ENCODE data around the gene KLF11.

KLF11 gene

DNA sequence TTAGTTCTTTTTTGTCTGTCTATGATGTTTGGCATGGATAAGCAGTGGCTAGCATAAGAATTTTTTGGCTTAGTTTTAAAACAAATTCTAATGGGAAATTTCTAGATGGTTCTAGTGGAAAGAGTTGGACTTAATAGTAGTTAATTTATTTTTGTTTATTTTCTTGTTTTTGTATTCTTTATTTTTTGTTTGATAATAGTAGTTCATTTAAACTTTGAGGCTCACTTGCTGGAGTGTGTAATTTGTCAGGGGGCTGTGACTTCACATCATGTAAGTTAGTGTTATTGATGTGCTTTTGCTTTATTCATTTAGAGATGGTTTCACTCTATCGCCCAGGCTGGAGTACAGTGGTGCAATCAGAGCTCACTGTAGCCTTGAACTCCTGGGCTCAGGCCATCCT lies 43.7 kb upstream of the KLF11 start:
- ChIA-PET CTCF (no interaction called here), POLR2A (ENCODE audit: low non-redundant PET) (no interaction called here)
- TF ChIP-seq, protein P1, sequence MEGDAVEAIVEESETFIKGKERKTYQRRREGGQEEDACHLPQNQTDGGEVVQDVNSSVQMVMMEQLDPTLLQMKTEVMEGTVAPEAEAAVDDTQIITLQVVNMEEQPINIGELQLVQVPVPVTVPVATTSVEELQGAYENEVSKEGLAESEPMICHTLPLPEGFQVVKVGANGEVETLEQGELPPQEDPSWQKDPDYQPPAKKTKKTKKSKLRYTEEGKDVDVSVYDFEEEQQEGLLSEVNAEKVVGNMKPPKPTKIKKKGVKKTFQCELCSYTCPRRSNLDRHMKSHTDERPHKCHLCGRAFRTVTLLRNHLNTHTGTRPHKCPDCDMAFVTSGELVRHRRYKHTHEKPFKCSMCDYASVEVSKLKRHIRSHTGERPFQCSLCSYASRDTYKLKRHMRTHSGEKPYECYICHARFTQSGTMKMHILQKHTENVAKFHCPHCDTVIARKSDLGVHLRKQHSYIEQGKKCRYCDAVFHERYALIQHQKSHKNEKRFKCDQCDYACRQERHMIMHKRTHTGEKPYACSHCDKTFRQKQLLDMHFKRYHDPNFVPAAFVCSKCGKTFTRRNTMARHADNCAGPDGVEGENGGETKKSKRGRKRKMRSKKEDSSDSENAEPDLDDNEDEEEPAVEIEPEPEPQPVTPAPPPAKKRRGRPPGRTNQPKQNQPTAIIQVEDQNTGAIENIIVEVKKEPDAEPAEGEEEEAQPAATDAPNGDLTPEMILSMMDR (conservative IDR thresholded peaks at IDR 0.05; ENCODE audit: low read depth): no peak

DNA sequence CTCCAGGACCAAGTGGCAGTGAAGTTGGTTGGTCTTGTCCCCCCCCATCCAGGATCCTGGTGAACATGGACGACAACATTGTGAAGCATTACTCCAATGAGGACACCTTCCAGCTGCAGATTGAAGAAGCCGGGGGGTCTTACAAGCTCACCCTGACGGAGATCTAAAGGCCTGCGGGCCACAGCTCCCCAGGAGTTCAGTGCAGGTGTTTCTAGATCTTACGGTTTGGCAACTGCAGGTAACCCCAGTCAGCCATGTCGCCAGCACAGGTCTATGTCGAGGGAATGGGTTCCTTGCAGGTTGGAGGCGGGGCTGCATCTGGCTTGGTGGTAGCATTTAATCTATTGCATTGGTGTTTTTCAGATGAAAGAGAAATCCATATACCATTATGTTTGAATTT lies 42.8 kb upstream of the KLF11 start:
- no peak overlapping the region for H3K27ac ChIP-seq
- ChIA-PET POLR2A (ENCODE audit: low non-redundant PET) (no interaction called here), CTCF (no interaction called here)
- no peak for DNase-seq (ENCODE audit: low spot score)
- TF ChIP-seq, protein P1 (conservative IDR thresholded peaks at IDR 0.05; ENCODE audit: low read depth): no peak

More for the DNA sequence above, 43.7 kb upstream of the KLF11 start:
- no peak for DNase-seq (ENCODE audit: low spot score)
- no peak overlapping the region for H3K27ac ChIP-seq

DNA sequence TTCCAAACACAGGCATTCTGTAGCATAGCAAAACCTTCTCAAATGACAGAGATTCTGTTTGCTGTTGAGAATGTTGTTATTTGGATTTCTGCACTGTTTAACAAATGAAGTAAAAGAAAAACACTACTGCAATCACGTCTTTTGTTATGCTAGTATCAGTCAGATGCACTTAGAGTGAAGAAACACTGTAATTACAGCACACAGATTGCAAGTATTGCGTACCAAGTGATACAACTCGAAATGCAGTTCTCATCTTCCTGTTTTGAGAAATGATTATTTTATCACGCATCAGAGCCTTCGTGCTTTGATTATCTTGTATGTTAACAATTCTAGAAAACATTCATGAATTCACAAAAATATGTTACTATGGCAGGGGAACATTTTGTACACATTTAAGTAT lies 41.8 kb upstream of the KLF11 start:
- ChIA-PET POLR2A (ENCODE audit: low non-redundant PET) (no interaction called here), CTCF (no interaction called here)
- TF ChIP-seq, protein P1 (conservative IDR thresholded peaks at IDR 0.05; ENCODE audit: low read depth): no peak
- no peak for DNase-seq (ENCODE audit: low spot score)
- no peak overlapping the region for H3K27ac ChIP-seq

DNA sequence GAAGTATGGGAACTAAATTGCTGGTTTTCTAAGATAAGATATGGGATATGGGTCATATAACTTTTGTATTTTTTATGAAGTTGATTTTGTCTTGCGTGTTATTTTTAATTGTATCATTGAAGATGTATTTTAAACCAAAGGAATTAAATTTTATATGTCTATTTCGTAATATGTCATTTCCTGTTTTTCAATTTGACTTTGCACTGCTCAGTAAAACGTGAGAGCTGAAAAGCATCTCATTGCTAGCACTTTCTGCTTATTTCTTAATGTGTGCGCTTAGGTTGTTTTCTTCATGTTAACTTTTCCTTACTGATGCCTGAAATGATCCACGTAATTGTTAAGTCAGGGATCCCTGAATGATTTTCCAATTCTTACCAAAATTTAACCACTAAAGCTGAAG lies 41.2 kb upstream of the KLF11 start:
- TF ChIP-seq, protein P1 (conservative IDR thresholded peaks at IDR 0.05; ENCODE audit: low read depth): no peak
- POLR2A ChIA-PET (ENCODE audit: low non-redundant PET): no interaction called here
- H3K27ac ChIP-seq: no peak overlapping the region
- CTCF ChIA-PET: no interaction called here
- DNase-seq (ENCODE audit: low spot score): no peak

DNA sequence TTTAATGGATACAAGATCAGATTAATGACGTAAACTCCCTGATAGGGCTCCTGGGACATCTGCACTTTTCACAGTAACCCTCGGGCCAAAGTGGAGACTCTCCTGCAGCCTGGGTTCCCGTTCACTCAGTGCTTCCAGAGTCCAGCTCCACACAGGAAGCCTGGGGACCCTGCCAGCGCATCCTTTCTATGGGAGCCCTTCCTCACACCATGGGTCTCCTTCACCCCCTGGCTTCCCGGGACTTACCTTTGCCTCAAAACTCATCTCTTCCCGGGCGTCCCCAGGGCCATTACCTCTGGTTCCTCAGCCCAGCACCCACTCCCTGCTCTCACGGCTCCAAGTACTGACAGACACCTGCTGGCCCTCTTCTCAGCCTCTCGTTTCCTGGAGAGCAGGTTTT lies 40.7 kb upstream of the KLF11 start:
- TF ChIP-seq, protein P1 (conservative IDR thresholded peaks at IDR 0.05; ENCODE audit: low read depth): no peak
- ChIA-PET POLR2A (ENCODE audit: low non-redundant PET) (no interaction called here), CTCF (no interaction called here)
- no peak for DNase-seq (ENCODE audit: low spot score)
- H3K27ac ChIP-seq: no peak overlapping the region

DNA sequence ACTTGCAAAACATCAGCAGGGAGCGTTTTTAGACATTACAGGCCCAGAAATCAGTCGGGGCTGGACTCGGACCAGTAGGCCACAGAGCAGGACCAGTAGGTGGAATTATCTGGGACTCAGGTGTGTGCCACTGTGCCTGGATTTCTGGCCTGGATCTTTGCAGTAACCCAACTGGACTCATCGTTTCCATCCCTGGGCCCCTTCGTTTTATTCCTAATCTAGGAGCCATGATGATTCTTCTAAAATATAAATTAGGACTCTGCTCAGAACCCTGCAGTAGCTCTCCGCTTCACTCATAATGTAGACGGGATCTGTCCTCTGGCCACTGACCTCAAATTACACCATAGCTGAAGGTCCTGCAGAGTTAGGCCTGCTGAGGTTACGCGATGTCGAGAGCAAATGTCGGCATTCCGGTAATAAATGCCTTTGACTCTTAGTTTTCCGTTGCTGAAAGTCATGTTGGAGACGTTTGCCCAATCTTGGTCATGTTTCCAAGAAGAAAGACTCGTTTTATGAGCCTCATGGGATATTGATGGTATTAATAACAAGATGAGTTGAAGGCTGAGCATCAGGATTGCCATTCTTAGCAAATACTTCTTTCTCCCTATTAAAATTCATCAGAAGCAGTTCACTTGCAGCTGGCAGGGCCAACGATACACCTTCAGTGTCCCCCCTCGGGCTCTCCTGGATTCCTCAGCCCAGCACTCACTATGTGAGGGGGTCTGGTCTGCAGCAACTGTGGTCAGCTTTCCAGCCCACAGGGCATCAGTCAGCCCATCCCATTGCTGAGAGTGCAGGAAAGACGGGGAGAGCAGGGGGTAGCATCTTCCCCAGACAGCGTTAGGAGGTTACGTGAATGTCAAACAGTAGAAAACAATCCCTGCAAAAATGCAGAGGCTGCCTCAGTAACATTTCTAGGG lies 39.9 kb upstream of the KLF11 start:
- no peak for DNase-seq (ENCODE audit: low spot score)
- ChIA-PET CTCF (no interaction called here), POLR2A (ENCODE audit: low non-redundant PET) (no interaction called here)
- TF ChIP-seq, protein P1 (conservative IDR thresholded peaks at IDR 0.05; ENCODE audit: low read depth): no peak
- no peak overlapping the region for H3K27ac ChIP-seq

Measured in RWPE1 (cell line).